Hindlimb muscle (tissue), 1 donor: Measurements from ENCODE around the gene FAM181B. TPM values are rescaled to one million over a fixed set of nuclear protein-coding genes. Genes with fewer than 3 reads are reported as not detected.

ENCODE experiments used
- DNase-seq: peaks from one replicate; pipeline ENCODE4 v3.0.0-alpha.2; 2013
- polyA plus RNA-seq: library from polyadenylated mRNA; unstranded; fragments of 120-200 nt; gene quantifications from one replicate; pipeline ENCODE4 v1.2.1, GENCODE V29; 2013; ENCODE audit not compliant: insufficient read length

Gene FAM181B
- polyA plus RNA-seq, 1 donor, result 0.08 TPM

- DNase-seq, result no peak
Observed at GRCh38 chr11:82680252-82680651, 53.4 kb downstream of the FAM181B start.

Other genes starting within 250 kb of the FAM181B start
- 89.3 TPM for gene PRCP, start 166.6 kb upstream of the FAM181B start, polyA plus RNA-seq
- 2.6 TPM for gene DDIAS, start 167.9 kb upstream of the FAM181B start, polyA plus RNA-seq